ENCODE data around the gene SPATS2L. TPM values are rescaled to one million over a fixed set of nuclear protein-coding genes. Genes with fewer than 3 reads are reported as not detected.
A peak's percentile ranks its signal among the peaks of the same experiment; 100 is the strongest.

Gene SPATS2L
- total RNA-seq, 1 donor from 2014 or later = 92.7 TPM

- ATAC-seq = peak; percentile 60
- no peak for TF ChIP-seq CTCF (IDR thresholded peaks at IDR 0.05)
- peak overlapping the region; percentile 7 for H3K27ac ChIP-seq
- no peak for DNase-seq
- H3K4me1 ChIP-seq = peaks cover 23% of the 10 kb centered on the region
- no peaks in the 10 kb centered on the region for H3K9me3 ChIP-seq
- H3K36me3 ChIP-seq = no peaks in the 10 kb centered on the region
- intact Hi-C loops (cut with DNase I) = no loop called here
- no peak overlapping the region for H3K4me3 ChIP-seq
- H3K27me3 ChIP-seq = no peaks in the 10 kb centered on the region
Measured at GRCh38 chr2:200405599-200406298, 99.3 kb downstream of the SPATS2L start.

GRCh38 chr2:200406379-200406778 lies 99.9 kb downstream of the SPATS2L start:
- Histone ChIP-seq H3K27ac (no peak overlapping the region), H3K4me1 (peaks cover 23% of the 10 kb centered on the region), H3K4me3 (no peak overlapping the region), H3K27me3 (no peaks in the 10 kb centered on the region), H3K9me3 (no peaks in the 10 kb centered on the region), H3K36me3 (no peaks in the 10 kb centered on the region)
- no peak for TF ChIP-seq CTCF (IDR thresholded peaks at IDR 0.05)
- intact Hi-C loops (cut with DNase I) = no loop called here
- DNase-seq = no peak
- ATAC-seq = peak; percentile 44

- ATAC-seq (peak; percentile 63), DNase-seq (no peak)
- intact Hi-C loops (cut with DNase I) = no loop called here
- H3K4me1 ChIP-seq = peaks cover 28% of the 10 kb centered on the region
- no peak overlapping the region for H3K27ac ChIP-seq
- H3K36me3 ChIP-seq = peaks cover 5% of the 10 kb centered on the region
- no peak overlapping the region for H3K4me3 ChIP-seq
- no peaks in the 10 kb centered on the region for H3K27me3 ChIP-seq
- H3K9me3 ChIP-seq = no peaks in the 10 kb centered on the region
- no peak for TF ChIP-seq CTCF (IDR thresholded peaks at IDR 0.05)
Measured at GRCh38 chr2:200408428-200409316, 102.2 kb downstream of the SPATS2L start.

- intact Hi-C loops (cut with DNase I) = no loop called here
- DNase-seq = no peak
- peak; percentile 77 for ATAC-seq
Measured at GRCh38 chr2:200411831-200412230, 105.3 kb downstream of the SPATS2L start.

GRCh38 chr2:200414367-200414766 lies 107.9 kb downstream of the SPATS2L start:
- Histone ChIP-seq H3K9me3 (no peaks in the 10 kb centered on the region), H3K27me3 (no peaks in the 10 kb centered on the region), H3K4me1 (peaks cover 4% of the 10 kb centered on the region), H3K27ac (no peak overlapping the region), H3K36me3 (peaks cover 23% of the 10 kb centered on the region), H3K4me3 (no peak overlapping the region)
- TF ChIP-seq CTCF (IDR thresholded peaks at IDR 0.05) = no peak
- DNase-seq (no peak), ATAC-seq (no peak)
- intact Hi-C loops (cut with DNase I) = no loop called here

More at GRCh38 chr2:200411831-200412230, 105.3 kb downstream of the SPATS2L start:
- H3K9me3 ChIP-seq = no peaks in the 10 kb centered on the region
- H3K27me3 ChIP-seq = no peaks in the 10 kb centered on the region
- peaks cover 11% of the 10 kb centered on the region for H3K36me3 ChIP-seq
- no peak overlapping the region for H3K4me3 ChIP-seq
- no peak for TF ChIP-seq CTCF (IDR thresholded peaks at IDR 0.05)
- H3K4me1 ChIP-seq = peaks cover 7% of the 10 kb centered on the region
- no peak overlapping the region for H3K27ac ChIP-seq
